ENCODE data around the gene ACE.

The ACE gene

GRCh38 chr17:63512388-63512787, 35.5 kb downstream of the ACE start:
- DNase-seq (ENCODE audit: low read depth) = no peak
- TF ChIP-seq CTCF (IDR thresholded peaks at IDR 0.05; ENCODE audit: low read depth, low read length, missing control alignments) = no peak
- in situ Hi-C loops (cut with HindIII; ENCODE audit: low sequenced_read_pairs) = no loop called here
- no peak overlapping the region for H3K4me3 ChIP-seq (ENCODE audit: low read depth, low read length)

- no peak overlapping the region for H3K4me3 ChIP-seq (ENCODE audit: low read depth, low read length)
- DNase-seq (ENCODE audit: low read depth) = no peak
- in situ Hi-C loops (cut with HindIII; ENCODE audit: low sequenced_read_pairs) = no loop called here
- no peak for TF ChIP-seq CTCF (IDR thresholded peaks at IDR 0.05; ENCODE audit: low read depth, low read length, missing control alignments)
Measured at GRCh38 chr17:63512896-63513644, 36.2 kb downstream of the ACE start.

- no peak for TF ChIP-seq CTCF (IDR thresholded peaks at IDR 0.05; ENCODE audit: low read depth, low read length, missing control alignments)
- in situ Hi-C loops (cut with HindIII; ENCODE audit: low sequenced_read_pairs) = no loop called here
Measured at GRCh38 chr17:63514477-63514876, 37.6 kb downstream of the ACE start.

GRCh38 chr17:63514974-63515373, 38.1 kb downstream of the ACE start:
- in situ Hi-C loops (cut with HindIII; ENCODE audit: low sequenced_read_pairs) = no loop called here
- no peak for DNase-seq (ENCODE audit: low read depth)
- no peak overlapping the region for H3K4me3 ChIP-seq (ENCODE audit: low read depth, low read length)
- TF ChIP-seq CTCF (IDR thresholded peaks at IDR 0.05; ENCODE audit: low read depth, low read length, missing control alignments) = no peak

More at GRCh38 chr17:63514477-63514876, 37.6 kb downstream of the ACE start:
- no peak overlapping the region for H3K4me3 ChIP-seq (ENCODE audit: low read depth, low read length)
- no peak for DNase-seq (ENCODE audit: low read depth)

GRCh38 chr17:63515426-63515825, 38.6 kb downstream of the ACE start:
- no peak for TF ChIP-seq CTCF (IDR thresholded peaks at IDR 0.05; ENCODE audit: low read depth, low read length, missing control alignments)
- no peak overlapping the region for H3K4me3 ChIP-seq (ENCODE audit: low read depth, low read length)
- in situ Hi-C loops (cut with HindIII; ENCODE audit: low sequenced_read_pairs) = no loop called here
- no peak for DNase-seq (ENCODE audit: low read depth)

- H3K4me3 ChIP-seq (ENCODE audit: low read depth, low read length) = no peak overlapping the region
- no peak for DNase-seq (ENCODE audit: low read depth)
- TF ChIP-seq CTCF (IDR thresholded peaks at IDR 0.05; ENCODE audit: low read depth, low read length, missing control alignments) = no peak
- in situ Hi-C loops (cut with HindIII; ENCODE audit: low sequenced_read_pairs) = no loop called here
Measured at GRCh38 chr17:63516910-63517824, 40.3 kb downstream of the ACE start.
